ENCODE results near the gene NDFIP2. TPM values are rescaled to one million over a fixed set of nuclear protein-coding genes. Genes with fewer than 3 reads are reported as not detected.

Gene NDFIP2
- total and polyA plus RNA-seq, 2 experiments from 2014 or later, result 28.3 to 28.7 TPM

DNA sequence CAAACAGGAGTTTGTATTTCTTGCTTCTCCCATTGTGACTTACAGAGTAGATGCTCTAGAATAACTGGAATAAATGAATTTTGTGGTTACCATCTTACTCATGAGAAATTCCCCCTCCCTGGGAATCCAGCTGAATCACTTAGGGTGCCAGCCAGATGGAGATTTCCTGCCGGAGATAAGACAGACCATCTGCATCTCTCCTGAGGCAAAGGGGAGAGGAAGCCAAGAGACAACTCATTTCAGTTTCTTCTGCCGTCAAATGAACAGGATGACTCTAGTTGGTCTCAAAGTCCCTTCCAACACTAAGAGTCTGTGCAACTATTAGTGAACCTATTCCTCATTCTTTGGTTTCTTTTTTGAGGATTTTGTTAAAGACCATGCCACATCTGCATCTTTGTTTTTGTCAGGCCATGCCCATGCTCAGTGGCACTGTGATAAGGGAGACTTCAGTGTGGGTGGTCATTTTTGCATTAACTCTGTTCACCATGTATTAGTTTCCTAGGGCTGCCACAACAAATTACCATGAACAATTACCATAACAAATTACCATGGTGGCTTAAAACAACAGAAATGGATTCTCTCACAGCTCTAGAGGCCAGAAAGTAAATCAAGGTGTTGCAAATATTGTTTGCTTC lies 112.8 kb downstream of the NDFIP2 start:
- DNase-seq (ENCODE audit: low spot score), result no peak
- Mint-ChIP-seq H3K9me3 (no peaks in the 10 kb centered on the region), H3K27ac (no peak overlapping the region), H3K36me3 (ENCODE audit: low read depth) (no peaks in the 10 kb centered on the region), H3K4me3 (no peak overlapping the region), H3K27me3 (ENCODE audit: insufficient read depth, low read depth, poor library complexity) (no peaks in the 10 kb centered on the region), H3K4me1 (no peaks in the 10 kb centered on the region)
- Histone ChIP-seq H3K27me3 (ENCODE audit: insufficient read depth) (no peaks in the 10 kb centered on the region), H3K4me2 (no peak overlapping the region), H3K79me2 (replicated peaks; ENCODE audit: insufficient read depth) (no peaks in the 10 kb centered on the region), H3K27ac (ENCODE audit: low read depth) (no peak overlapping the region), H3K9me2 (ENCODE audit: insufficient read depth) (peaks cover 9% of the 10 kb centered on the region; the same call in 1 of the 2 replicates), H3K36me3 (ENCODE audit: insufficient read depth) (no peaks in the 10 kb centered on the region), H3K4me1 (ENCODE audit: insufficient read depth) (no peaks in the 10 kb centered on the region; the same call in 1 of the 2 replicates), H4K20me1 (replicated peaks; ENCODE audit: insufficient read depth) (no peaks in the 10 kb centered on the region), H3F3A (replicated peaks; ENCODE audit: low read depth) (no peaks in the 10 kb centered on the region), H2AFZ (no peak overlapping the region), H3K4me3 (no peak overlapping the region)
- ATAC-seq, result no peak
- no peak for TF ChIP-seq EZH2 (IDR thresholded peaks at IDR 0.05; ENCODE audit: low read depth, unreplicated experiment)
- TF ChIP-seq, protein P1, sequence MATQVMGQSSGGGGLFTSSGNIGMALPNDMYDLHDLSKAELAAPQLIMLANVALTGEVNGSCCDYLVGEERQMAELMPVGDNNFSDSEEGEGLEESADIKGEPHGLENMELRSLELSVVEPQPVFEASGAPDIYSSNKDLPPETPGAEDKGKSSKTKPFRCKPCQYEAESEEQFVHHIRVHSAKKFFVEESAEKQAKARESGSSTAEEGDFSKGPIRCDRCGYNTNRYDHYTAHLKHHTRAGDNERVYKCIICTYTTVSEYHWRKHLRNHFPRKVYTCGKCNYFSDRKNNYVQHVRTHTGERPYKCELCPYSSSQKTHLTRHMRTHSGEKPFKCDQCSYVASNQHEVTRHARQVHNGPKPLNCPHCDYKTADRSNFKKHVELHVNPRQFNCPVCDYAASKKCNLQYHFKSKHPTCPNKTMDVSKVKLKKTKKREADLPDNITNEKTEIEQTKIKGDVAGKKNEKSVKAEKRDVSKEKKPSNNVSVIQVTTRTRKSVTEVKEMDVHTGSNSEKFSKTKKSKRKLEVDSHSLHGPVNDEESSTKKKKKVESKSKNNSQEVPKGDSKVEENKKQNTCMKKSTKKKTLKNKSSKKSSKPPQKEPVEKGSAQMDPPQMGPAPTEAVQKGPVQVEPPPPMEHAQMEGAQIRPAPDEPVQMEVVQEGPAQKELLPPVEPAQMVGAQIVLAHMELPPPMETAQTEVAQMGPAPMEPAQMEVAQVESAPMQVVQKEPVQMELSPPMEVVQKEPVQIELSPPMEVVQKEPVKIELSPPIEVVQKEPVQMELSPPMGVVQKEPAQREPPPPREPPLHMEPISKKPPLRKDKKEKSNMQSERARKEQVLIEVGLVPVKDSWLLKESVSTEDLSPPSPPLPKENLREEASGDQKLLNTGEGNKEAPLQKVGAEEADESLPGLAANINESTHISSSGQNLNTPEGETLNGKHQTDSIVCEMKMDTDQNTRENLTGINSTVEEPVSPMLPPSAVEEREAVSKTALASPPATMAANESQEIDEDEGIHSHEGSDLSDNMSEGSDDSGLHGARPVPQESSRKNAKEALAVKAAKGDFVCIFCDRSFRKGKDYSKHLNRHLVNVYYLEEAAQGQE (IDR thresholded peaks at IDR 0.05; ENCODE audit: unreplicated experiment), result no peak
- no peak for TF ChIP-seq STAT1 (IDR thresholded peaks at IDR 0.05; ENCODE audit: unreplicated experiment)
- TF ChIP-seq NANOG (IDR thresholded peaks at IDR 0.05; ENCODE audit: borderline replicate concordance), result no peak
- no peak for TF ChIP-seq CREB1 (CRISPR knock-in tag; IDR thresholded peaks at IDR 0.05; ENCODE audit: low read depth)
- TF ChIP-seq JUNB (IDR thresholded peaks at IDR 0.05; ENCODE audit: unreplicated experiment), result no peak
- no peak for TF ChIP-seq POLR2AphosphoS5 (IDR thresholded peaks at IDR 0.05; ENCODE audit: low read depth)
- TF ChIP-seq, protein P2, sequence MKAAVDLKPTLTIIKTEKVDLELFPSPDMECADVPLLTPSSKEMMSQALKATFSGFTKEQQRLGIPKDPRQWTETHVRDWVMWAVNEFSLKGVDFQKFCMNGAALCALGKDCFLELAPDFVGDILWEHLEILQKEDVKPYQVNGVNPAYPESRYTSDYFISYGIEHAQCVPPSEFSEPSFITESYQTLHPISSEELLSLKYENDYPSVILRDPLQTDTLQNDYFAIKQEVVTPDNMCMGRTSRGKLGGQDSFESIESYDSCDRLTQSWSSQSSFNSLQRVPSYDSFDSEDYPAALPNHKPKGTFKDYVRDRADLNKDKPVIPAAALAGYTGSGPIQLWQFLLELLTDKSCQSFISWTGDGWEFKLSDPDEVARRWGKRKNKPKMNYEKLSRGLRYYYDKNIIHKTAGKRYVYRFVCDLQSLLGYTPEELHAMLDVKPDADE (IDR thresholded peaks at IDR 0.05), result no peak
- TF ChIP-seq ZNF114 (CRISPR knock-in tag; IDR thresholded peaks at IDR 0.05), result no peak
- no peak for TF ChIP-seq EZH2phosphoT487 (IDR thresholded peaks at IDR 0.05; ENCODE audit: unreplicated experiment)
- TF ChIP-seq, protein P3, sequence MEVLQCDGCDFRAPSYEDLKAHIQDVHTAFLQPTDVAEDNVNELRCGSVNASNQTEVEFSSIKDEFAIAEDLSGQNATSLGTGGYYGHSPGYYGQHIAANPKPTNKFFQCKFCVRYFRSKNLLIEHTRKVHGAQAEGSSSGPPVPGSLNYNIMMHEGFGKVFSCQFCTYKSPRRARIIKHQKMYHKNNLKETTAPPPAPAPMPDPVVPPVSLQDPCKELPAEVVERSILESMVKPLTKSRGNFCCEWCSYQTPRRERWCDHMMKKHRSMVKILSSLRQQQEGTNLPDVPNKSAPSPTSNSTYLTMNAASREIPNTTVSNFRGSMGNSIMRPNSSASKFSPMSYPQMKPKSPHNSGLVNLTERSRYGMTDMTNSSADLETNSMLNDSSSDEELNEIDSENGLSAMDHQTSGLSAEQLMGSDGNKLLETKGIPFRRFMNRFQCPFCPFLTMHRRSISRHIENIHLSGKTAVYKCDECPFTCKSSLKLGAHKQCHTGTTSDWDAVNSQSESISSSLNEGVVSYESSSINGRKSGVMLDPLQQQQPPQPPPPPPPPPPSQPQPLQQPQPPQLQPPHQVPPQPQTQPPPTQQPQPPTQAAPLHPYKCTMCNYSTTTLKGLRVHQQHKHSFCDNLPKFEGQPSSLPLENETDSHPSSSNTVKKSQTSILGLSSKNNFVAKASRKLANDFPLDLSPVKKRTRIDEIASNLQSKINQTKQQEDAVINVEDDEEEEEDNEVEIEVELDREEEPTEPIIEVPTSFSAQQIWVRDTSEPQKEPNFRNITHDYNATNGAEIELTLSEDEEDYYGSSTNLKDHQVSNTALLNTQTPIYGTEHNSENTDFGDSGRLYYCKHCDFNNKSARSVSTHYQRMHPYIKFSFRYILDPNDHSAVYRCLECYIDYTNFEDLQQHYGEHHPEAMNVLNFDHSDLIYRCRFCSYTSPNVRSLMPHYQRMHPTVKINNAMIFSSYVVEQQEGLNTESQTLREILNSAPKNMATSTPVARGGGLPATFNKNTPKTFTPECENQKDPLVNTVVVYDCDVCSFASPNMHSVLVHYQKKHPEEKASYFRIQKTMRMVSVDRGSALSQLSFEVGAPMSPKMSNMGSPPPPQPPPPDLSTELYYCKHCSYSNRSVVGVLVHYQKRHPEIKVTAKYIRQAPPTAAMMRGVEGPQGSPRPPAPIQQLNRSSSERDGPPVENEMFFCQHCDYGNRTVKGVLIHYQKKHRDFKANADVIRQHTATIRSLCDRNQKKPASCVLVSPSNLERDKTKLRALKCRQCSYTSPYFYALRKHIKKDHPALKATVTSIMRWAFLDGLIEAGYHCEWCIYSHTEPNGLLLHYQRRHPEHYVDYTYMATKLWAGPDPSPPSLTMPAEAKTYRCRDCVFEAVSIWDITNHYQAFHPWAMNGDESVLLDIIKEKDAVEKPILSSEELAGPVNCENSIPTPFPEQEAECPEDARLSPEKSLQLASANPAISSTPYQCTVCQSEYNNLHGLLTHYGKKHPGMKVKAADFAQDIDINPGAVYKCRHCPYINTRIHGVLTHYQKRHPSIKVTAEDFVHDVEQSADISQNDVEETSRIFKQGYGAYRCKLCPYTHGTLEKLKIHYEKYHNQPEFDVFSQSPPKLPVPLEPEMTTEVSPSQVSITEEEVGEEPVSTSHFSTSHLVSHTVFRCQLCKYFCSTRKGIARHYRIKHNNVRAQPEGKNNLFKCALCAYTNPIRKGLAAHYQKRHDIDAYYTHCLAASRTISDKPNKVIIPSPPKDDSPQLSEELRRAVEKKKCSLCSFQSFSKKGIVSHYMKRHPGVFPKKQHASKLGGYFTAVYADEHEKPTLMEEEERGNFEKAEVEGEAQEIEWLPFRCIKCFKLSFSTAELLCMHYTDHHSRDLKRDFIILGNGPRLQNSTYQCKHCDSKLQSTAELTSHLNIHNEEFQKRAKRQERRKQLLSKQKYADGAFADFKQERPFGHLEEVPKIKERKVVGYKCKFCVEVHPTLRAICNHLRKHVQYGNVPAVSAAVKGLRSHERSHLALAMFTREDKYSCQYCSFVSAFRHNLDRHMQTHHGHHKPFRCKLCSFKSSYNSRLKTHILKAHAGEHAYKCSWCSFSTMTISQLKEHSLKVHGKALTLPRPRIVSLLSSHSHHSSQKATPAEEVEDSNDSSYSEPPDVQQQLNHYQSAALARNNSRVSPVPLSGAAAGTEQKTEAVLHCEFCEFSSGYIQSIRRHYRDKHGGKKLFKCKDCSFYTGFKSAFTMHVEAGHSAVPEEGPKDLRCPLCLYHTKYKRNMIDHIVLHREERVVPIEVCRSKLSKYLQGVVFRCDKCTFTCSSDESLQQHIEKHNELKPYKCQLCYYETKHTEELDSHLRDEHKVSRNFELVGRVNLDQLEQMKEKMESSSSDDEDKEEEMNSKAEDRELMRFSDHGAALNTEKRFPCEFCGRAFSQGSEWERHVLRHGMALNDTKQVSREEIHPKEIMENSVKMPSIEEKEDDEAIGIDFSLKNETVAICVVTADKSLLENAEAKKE (CRISPR knock-in tag; IDR thresholded peaks at IDR 0.05), result no peak
- no peak for TF ChIP-seq ZNF331 (CRISPR knock-in tag; IDR thresholded peaks at IDR 0.05; ENCODE audit: low read depth)
- no peak for TF ChIP-seq CTCF (conservative IDR thresholded peaks at IDR 0.05; ENCODE audit: low read depth in 2 of 2)

Measured in GM23338 (cell line).